ENCODE measurements around the gene WDR4. TPM values are rescaled to one million over a fixed set of nuclear protein-coding genes. Genes with fewer than 3 reads are reported as not detected.
"Not testable (repeated sequence)": the region's sequence is repeated elsewhere in the genome, so short reads cannot be mapped to it uniquely, and the experiment has no call there.

Gene WDR4
- total RNA-seq, 8 experiments from 2014 or later = 5.6 to 28.9 (median 10.0) TPM

- peaks cover 11 to 23% of the 10 kb centered on the region in 2 donors for H3K4me1 ChIP-seq (replicated peaks in 1 of 2)
- WGBS, 10 experiments = 40 to 77% (median 60%) methylated on average over 1 to 9 of the region's 18 CpGs; no CpG with 5 or more reads in 1 of the 10 experiments
- H3K4me3 ChIP-seq = no peak overlapping the region
- peak in 5 of 8 experiments; percentile 25 to 49 (median 39) for ATAC-seq (replicated peaks in 6 of 8)
- no peak overlapping the region for H3K27ac ChIP-seq
- in situ Hi-C loops (cut with MboI; ENCODE audit: low pct_unique_long_range_greater_than_20kb in 2 of 9, low sequenced_read_pairs in 9 of 9, unreplicated experiment in 9 of 9) = loop anchor here in 2 of 9 experiments (25.0 kb wide), 2 partner anchors 198 to 223 kb away; no protein-coding TSS in a partner anchor
Measured at GRCh38 chr21:42809577-42810475, 69.5 kb downstream of the WDR4 start.

DNA sequence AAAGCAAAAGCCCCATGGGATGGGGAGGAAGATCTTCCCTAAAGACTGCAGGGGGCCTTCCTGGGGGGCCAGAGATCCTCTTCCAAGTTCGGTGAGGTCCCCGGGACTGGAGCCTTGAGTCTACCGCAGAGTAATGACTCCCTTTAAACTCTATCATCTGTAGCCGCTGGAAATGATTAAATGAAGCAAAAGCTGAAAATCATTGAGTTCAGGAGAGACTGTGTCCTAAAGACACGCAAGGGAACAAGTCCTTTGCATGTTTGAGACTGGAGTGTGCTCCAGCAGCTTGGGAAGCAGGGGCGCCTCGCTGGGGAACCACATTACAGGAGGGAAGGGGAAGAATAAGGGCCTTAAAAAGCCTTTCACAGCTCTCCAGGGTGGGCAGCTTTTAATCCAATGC is 70.2 kb downstream of the WDR4 start:
- 3 to 100% (median 91%) methylated on average over 1 to 6 of the region's 7 CpGs; no CpG with 5 or more reads in 2 of the 10 experiments for WGBS, 10 experiments

DNA sequence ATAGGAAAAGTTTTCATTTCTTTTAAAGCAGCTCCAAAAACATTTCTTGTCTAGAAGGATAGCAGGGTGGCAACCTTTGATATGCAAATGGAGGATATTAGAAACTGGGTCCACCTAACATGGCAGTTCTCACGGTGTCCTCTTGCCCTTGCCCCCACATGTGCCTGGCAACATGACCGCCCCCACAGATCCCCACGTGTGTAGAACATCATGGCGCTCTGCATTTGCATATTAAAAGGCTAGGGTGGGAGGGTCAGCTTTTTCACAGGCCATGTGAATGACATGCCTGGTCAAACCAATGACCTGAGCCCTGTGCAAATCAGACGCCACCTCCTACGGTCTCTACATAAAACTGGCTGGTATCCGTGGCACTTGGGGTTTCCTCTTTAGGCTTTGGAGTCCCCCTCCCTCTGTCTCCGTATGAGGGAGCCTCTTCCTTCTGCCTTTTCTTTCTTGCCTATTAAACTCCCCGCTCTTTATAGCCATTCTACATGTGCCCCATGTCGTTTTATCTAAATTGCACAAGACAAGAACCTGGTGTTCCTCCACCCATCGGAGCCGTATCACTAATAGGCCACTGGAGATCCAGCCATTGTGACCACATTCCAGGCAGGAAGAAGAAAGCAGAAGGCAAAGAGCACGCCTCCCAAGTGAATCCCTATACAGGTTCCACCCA is 71.3 kb downstream of the WDR4 start:
- in situ Hi-C loops (cut with MboI; ENCODE audit: low pct_unique_long_range_greater_than_20kb in 2 of 9, low sequenced_read_pairs in 9 of 9, unreplicated experiment in 9 of 9) = loop anchor here in 2 of 9 experiments (25.0 kb wide), 2 partner anchors 196 to 221 kb away; no protein-coding TSS in a partner anchor
- Histone ChIP-seq H3K4me1 (replicated peaks in 1 of 2) (peaks cover 11 to 23% of the 10 kb centered on the region in 2 donors), H3K27ac (no peak overlapping the region), H3K4me3 (no peak overlapping the region)
- peak in 2 of 8 experiments; percentile 22 to 40 for ATAC-seq (replicated peaks in 6 of 8)
- WGBS, 10 experiments = 0 to 100% (median 67%) methylated on average over 1 to 11 of the region's 13 CpGs; no CpG with 5 or more reads in 1 of the 10 experiments

More for the DNA sequence above, 70.2 kb downstream of the WDR4 start:
- Histone ChIP-seq H3K4me3 (no peak overlapping the region), H3K27ac (no peak overlapping the region), H3K4me1 (replicated peaks in 1 of 2) (peaks cover 11 to 23% of the 10 kb centered on the region in 2 donors)
- ATAC-seq (replicated peaks in 6 of 8) = no peak
- in situ Hi-C loops (cut with MboI; ENCODE audit: low pct_unique_long_range_greater_than_20kb in 2 of 9, low sequenced_read_pairs in 9 of 9, unreplicated experiment in 9 of 9) = loop anchor here in 2 of 9 experiments (25.0 kb wide), 2 partner anchors 197 to 222 kb away; no protein-coding TSS in a partner anchor

DNA sequence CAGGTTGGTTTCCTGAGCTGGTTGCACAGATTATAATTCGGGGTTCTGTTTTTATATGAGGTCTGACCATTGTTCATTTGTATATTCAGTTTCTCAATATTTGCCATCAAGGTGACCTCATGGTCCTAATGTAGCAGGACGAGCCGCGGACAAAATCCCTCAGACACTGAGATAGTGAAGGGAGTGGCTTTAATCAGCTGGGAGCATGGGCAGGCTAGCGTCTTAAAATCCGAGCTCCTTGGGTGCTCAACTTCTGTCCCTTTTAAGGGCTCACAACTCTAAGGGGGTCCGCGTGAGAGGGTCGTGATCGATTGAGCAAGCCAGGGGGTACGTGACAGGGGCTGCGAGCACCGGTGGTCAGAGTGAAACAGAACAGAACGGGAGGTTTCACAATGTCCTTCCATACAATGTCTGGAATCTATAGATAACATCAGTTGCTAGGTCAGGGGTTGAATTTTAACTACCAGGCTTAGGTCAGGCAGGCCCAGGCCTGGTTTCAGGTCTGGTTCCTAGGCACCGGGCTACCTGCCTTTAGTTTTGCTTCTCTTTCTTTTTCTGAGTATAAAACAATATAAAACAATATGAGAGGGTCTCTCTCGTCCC is 71.9 kb downstream of the WDR4 start:
- not testable (repeated sequence) for ATAC-seq (replicated peaks in 6 of 8); H3K4me3 ChIP-seq; H3K27ac ChIP-seq
- in situ Hi-C loops (cut with MboI; ENCODE audit: low pct_unique_long_range_greater_than_20kb in 2 of 9, low sequenced_read_pairs in 9 of 9, unreplicated experiment in 9 of 9) = loop anchor here in 2 of 9 experiments (25.0 kb wide), 2 partner anchors 195 to 220 kb away; no protein-coding TSS in a partner anchor
- peaks cover 11 to 23% of the 10 kb centered on the region in 2 donors for H3K4me1 ChIP-seq (replicated peaks in 1 of 2)
- 16 to 100% (median 89%) methylated on average over 1 to 9 of the region's 16 CpGs; no CpG with 5 or more reads in 1 of the 10 experiments for WGBS, 10 experiments

- WGBS, 10 experiments = 0 to 100% (median 63%) methylated on average over 1 to 10 of the region's 14 CpGs; no CpG with 5 or more reads in 1 of the 10 experiments
- ATAC-seq (replicated peaks in 6 of 8) = no peak
- in situ Hi-C loops (cut with MboI; ENCODE audit: low pct_unique_long_range_greater_than_20kb in 2 of 9, low sequenced_read_pairs in 9 of 9, unreplicated experiment in 9 of 9) = loop anchor here in 2 of 9 experiments (25.0 kb wide), 2 partner anchors 194 to 219 kb away; no protein-coding TSS in a partner anchor
- H3K4me1 ChIP-seq (replicated peaks in 1 of 2) = peaks cover 11 to 23% of the 10 kb centered on the region in 2 donors
- no peak overlapping the region for H3K27ac ChIP-seq
- H3K4me3 ChIP-seq = no peak overlapping the region
Measured at GRCh38 chr21:42806509-42807140, 72.7 kb downstream of the WDR4 start.

- 80 to 100% (median 94%) methylated on average over 1 to 4 of the region's 6 CpGs; no CpG with 5 or more reads in 6 of the 10 experiments for WGBS, 10 experiments
- in situ Hi-C loops (cut with MboI; ENCODE audit: low pct_unique_long_range_greater_than_20kb in 2 of 9, low sequenced_read_pairs in 9 of 9, unreplicated experiment in 9 of 9) = loop anchor here in 2 of 9 experiments (25.0 kb wide), 2 partner anchors 189 to 214 kb away; no protein-coding TSS in a partner anchor
- ATAC-seq (replicated peaks in 6 of 8); H3K4me1 ChIP-seq (replicated peaks in 1 of 2); H3K4me3 ChIP-seq; H3K27ac ChIP-seq: not testable (repeated sequence)
Measured at GRCh38 chr21:42801616-42802015, 77.7 kb downstream of the WDR4 start.

- 60 to 100% (median 80%) methylated on average over 1 to 5 of the region's 5 CpGs; no CpG with 5 or more reads in 1 of the 10 experiments for WGBS, 10 experiments
- Histone ChIP-seq H3K4me3 (no peak overlapping the region), H3K4me1 (replicated peaks in 1 of 2) (no peaks in the 10 kb centered on the region), H3K27ac (no peak overlapping the region)
- in situ Hi-C loops (cut with MboI; ENCODE audit: low pct_unique_long_range_greater_than_20kb in 2 of 9, low sequenced_read_pairs in 9 of 9, unreplicated experiment in 9 of 9) = loop anchor here in 2 of 9 experiments (25.0 kb wide), 2 partner anchors 188 to 213 kb away; no protein-coding TSS in a partner anchor
- ATAC-seq (replicated peaks in 6 of 8) = no peak
Measured at GRCh38 chr21:42799948-42800347, 79.4 kb downstream of the WDR4 start.

- ATAC-seq (replicated peaks in 6 of 8) = no peak
Measured at GRCh38 chr21:42799516-42799915, 79.8 kb downstream of the WDR4 start.

More at GRCh38 chr21:42799516-42799915, 79.8 kb downstream of the WDR4 start:
- H3K4me1 ChIP-seq (replicated peaks in 1 of 2) = no peaks in the 10 kb centered on the region
- H3K27ac ChIP-seq = no peak overlapping the region
- in situ Hi-C loops (cut with MboI; ENCODE audit: low pct_unique_long_range_greater_than_20kb in 2 of 9, low sequenced_read_pairs in 9 of 9, unreplicated experiment in 9 of 9) = no loop called here
- 18 to 93% (median 57%) methylated on average over 3 to 9 of the region's 9 CpGs; no CpG with 5 or more reads in 2 of the 10 experiments for WGBS, 10 experiments
- no peak overlapping the region for H3K4me3 ChIP-seq

Other genes with a start within 250 kb of the WDR4 start
- gene PDE9A, start 225.9 kb downstream of the WDR4 start, total RNA-seq = 10 to 100 TPM in 5 of 8 experiments, under 1 TPM in 1, not detected in 2; 0.31 to 21.2 (median 15.6) TPM
- gene NDUFV3, start 13.8 kb upstream of the WDR4 start, total RNA-seq = 10 to 100 TPM; 24.5 to 75.1 (median 34.8) TPM
- gene ERVH48-1, start 46.1 kb upstream of the WDR4 start, total RNA-seq = 1 to 10 TPM in 3 of 8 experiments, under 1 TPM in 5; 0.25 to 2.6 (median 0.72) TPM
- gene PKNOX1, start 95.0 kb upstream of the WDR4 start, total RNA-seq = 10 to 100 TPM; 12.5 to 27.3 (median 15.1) TPM
- gene CBS, start 196.3 kb upstream of the WDR4 start, total RNA-seq = 10 to 100 TPM in 7 of 8 experiments, 1 to 10 TPM in 1; 8.3 to 78.8 (median 53.7) TPM
- 10 to 100 TPM in 7 of 8 experiments, 1 to 10 TPM in 1; 8.5 to 80.5 (median 32.3) TPM for gene U2AF1, start 228.0 kb upstream of the WDR4 start, total RNA-seq